GM12874 (cell line): ENCODE results near the gene VPS16.

ENCODE experiments used
- TF ChIP-seq, protein P1 (sequence below): IDR thresholded peaks from 2 replicates; pipeline ENCODE4 v1.5.1; 2011; ENCODE audit warnings: low read depth, mild to moderate bottlenecking, control low read depth, low read length, moderate library complexity; ENCODE audit not compliant: insufficient read depth

VPS16 gene

DNA sequence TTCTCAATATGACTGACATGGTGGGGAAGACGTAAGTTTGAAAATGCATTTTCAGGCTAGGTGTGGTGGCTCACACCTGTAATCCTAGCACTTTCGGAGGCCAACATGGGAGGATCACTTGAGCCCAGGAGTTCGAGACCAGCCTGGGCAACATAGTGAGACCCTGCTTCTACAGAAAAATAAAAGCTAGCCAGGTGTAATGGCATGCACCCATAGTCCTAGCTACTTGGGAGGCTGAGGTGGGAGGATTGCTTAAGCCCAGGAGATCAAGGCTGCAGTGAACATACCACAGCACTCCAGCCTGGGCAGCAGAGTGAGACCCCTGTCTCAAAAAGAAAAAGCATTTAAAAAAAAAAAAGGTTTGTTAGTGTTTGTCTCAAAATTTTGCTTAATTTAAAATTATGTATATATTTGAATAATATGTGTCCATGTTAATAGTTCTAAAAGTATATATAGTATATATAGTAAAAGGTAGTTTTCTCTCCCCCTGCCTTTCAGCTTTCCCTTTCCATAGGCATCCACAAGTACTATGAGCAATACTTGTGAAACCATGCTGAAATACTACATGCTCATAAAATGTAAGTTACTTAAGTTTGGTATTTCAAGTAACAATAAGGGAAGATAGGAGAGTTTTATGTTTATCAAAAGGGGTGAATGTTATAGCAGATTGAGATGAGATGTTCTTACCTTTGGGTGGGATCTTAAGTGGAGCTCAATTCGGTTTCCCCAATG is 47.8 kb downstream of the VPS16 start:
- TF ChIP-seq, protein P1, sequence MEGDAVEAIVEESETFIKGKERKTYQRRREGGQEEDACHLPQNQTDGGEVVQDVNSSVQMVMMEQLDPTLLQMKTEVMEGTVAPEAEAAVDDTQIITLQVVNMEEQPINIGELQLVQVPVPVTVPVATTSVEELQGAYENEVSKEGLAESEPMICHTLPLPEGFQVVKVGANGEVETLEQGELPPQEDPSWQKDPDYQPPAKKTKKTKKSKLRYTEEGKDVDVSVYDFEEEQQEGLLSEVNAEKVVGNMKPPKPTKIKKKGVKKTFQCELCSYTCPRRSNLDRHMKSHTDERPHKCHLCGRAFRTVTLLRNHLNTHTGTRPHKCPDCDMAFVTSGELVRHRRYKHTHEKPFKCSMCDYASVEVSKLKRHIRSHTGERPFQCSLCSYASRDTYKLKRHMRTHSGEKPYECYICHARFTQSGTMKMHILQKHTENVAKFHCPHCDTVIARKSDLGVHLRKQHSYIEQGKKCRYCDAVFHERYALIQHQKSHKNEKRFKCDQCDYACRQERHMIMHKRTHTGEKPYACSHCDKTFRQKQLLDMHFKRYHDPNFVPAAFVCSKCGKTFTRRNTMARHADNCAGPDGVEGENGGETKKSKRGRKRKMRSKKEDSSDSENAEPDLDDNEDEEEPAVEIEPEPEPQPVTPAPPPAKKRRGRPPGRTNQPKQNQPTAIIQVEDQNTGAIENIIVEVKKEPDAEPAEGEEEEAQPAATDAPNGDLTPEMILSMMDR, result no peak

DNA sequence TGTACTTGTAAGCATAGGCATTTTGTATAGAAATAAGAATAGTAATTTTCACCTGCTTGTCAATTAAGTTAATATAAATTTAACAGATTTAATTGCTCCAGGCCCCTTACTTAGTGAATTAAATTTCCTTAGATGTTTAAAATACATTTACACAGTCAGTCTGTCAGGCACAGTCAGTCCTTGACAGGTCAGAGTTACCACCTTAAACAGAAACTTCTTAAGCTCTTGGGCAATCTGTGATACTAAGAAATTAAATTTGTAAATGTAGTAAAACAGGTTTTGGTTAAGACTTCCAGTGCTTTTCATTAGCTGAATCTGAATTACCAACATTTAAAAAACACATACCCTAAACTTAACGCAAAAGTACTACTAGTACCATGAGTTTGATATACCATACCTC is 48.7 kb downstream of the VPS16 start:
- TF ChIP-seq, protein P1, result no peak

DNA sequence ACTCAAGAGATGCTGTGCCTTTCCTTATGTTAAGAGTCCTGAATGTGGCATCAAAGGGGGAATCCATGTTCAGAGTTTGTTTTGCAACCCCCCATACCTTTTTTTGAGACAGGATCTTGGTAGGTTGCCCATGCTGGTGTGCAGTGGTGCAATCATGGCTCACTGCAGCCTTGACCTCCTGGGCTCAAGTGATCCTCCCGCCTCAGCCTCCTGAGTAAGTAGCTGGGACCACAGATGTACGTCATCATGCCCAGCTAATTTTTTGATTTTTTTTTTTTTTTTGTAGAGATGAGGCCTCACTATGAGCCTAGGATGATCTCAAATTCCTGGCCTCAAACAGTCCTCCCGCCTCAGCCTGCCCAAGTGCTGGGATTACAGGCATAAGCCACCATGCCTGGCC is 49.3 kb downstream of the VPS16 start:
- TF ChIP-seq, protein P1, result no peak

DNA sequence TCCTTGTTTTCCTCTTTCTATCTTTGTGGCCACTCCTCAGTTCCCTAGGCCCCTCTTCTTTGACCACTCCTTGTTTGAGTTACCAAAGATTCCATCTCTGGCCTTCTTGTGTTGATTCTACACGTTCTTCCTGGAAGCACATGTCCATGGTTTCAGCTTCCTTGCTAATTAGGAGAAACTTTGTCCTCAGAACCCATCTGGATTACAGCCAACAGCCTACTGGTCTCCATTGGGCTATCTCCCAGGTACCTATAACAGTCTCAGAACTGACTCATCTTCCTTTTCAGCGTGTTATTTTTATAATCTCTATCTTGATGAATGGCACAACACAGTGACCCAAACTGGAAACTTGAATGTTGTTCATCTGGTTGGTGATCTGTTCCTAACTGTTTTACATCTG is 50.2 kb downstream of the VPS16 start:
- TF ChIP-seq, protein P1, result no peak

DNA sequence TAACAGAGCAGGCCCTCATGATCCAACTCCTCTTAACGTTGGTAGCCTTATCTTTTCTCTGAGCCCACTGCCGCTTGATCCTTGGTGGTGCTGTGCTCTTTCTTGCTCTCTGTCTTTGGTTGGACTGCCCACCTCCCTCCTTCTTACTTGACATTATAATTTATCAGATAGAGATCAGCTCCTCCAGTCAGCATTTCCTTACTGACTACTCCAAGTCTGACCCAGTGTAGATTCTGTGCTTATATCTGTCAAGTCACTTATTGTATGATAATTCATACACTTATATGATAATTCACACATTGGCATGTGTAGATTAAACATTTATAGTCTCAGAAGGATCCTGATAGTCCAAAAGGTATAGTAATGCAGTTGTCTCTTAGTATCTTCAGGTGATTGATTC is 50.8 kb downstream of the VPS16 start:
- TF ChIP-seq, protein P1, result no peak

DNA sequence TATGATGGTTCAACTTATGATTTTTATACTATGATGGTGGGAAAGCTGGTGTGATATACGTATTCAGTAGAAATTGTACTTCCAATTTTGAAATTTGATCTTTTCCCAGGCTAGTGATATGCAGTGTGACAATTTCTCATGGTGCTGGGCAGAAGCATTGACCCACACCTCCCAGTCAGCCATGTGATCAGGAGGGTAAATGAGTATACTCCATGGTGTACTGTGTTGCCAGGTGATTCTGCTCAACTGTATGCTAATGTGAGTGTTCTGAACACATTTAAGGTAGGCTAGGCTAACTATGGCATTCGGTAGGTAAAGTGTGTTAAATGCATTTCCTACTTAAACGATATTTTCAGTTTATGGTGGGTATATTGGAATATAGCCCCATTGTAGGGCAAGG is 51.8 kb downstream of the VPS16 start:
- TF ChIP-seq, protein P1, result no peak

DNA sequence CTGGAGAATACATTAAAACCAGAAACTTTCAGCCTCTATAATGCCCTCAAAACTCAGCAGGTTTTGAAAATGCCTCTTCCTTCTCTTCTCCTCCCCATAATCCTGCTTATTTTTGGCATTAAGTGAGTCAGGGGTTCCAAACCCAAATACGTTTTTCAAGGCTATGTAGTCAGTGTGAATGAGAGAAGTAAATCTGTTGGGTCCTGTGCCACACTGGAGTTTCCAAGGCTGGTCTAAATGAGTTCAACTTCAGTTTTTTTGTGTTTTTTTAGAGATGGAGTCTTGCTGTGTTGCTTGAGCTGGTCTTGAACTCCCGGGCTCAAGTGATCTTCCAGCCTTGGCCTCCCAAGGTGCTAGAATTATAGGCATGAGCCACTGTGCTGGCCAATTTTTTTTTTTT is 53.7 kb downstream of the VPS16 start:
- TF ChIP-seq, protein P1, result no peak
